Measurements from ENCODE around the gene EMID1.

DNA sequence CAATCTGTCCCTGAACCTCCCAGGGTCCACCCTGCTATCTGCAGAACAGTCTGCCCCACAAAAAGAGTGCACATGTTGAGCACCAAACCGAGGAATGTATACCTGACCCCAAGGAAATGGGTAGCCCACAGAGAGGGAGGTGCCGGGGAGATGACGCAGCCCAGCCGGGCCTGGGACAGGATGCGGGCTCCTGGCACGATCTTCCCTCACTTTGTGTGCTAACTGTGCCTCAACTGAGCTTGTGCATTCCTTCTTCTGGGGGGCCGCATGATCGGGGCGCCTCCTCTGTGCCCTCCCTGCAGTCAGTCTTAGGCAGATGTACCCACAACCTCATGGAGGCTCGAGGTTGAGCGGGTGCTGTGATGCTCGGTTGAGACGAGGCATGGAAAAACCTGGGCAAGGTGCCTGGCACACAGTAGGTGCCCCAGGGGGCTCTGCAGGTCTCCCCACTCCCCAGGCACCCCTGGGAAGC, 103.1 kb downstream of the EMID1 start:
- TF ChIP-seq NFRKB (IDR thresholded peaks at IDR 0.05) (no peak), BHLHE40 (IDR thresholded peaks at IDR 0.05; ENCODE audit: borderline replicate concordance) (no peak), SP1 (IDR thresholded peaks at IDR 0.05) (no peak), FOXK2 (IDR thresholded peaks at IDR 0.05) (no peak), FOXM1 (IDR thresholded peaks at IDR 0.05; ENCODE audit: borderline replicate concordance) (no peak), ARNT (IDR thresholded peaks at IDR 0.05) (no peak), TARDBP (IDR thresholded peaks at IDR 0.05) (no peak), SUZ12 (IDR thresholded peaks at IDR 0.05) (no peak), L3MBTL2 (conservative IDR thresholded peaks at IDR 0.05) (no peak)
- TF ChIP-seq, protein P1, sequence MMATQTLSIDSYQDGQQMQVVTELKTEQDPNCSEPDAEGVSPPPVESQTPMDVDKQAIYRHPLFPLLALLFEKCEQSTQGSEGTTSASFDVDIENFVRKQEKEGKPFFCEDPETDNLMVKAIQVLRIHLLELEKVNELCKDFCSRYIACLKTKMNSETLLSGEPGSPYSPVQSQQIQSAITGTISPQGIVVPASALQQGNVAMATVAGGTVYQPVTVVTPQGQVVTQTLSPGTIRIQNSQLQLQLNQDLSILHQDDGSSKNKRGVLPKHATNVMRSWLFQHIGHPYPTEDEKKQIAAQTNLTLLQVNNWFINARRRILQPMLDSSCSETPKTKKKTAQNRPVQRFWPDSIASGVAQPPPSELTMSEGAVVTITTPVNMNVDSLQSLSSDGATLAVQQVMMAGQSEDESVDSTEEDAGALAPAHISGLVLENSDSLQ (IDR thresholded peaks at IDR 0.05), result no peak

Measured in HEK293T (cell line).